Gastroesophageal sphincter (tissue), 4 donors: ENCODE results near the gene GPR42. TPM values are rescaled to one million over a fixed set of nuclear protein-coding genes. Genes with fewer than 3 reads are reported as not detected.

ENCODE experiments used
- ATAC-seq: fragments of 150-250 bp; one replicate; pipeline ENCODE4 v1.9.1; 2016; ENCODE audit warnings: mild to moderate bottlenecking, moderate library complexity
- H3K27ac ChIP-seq, 4 donors: fragments of 200-600 bp; sonication (generic) in 3 of 4; 1 replicate in 3 of 4; 2 replicates in 1 of 4; pipeline ENCODE4 v1.5.1; 2016 to 2019
- H3K27me3 ChIP-seq: fragments of 200-600 bp; sonication (generic); one replicate; pipeline ENCODE4 v1.5.1; 2019
- H3K36me3 ChIP-seq, 2 donors: fragments of 200-600 bp; sonication (generic); one replicate each; pipeline ENCODE4 v1.5.1; 2019; ENCODE audit warnings: control low read depth in 1 of 2
- H3K4me1 ChIP-seq, 3 donors: fragments of 200-600 bp; sonication (generic); 1 replicate in 2 of 3; 2 replicates in 1 of 3; pipeline ENCODE4 v1.5.1; 2016 to 2019; ENCODE audit warnings: control low read depth in 2 of 3
- H3K4me3 ChIP-seq, 2 donors: fragments of 200-600 bp; sonication (generic); one replicate each; pipeline ENCODE4 v1.5.1; 2019; ENCODE audit warnings: mild to moderate bottlenecking in 1 of 2, moderate library complexity in 1 of 2
- H3K9me3 ChIP-seq, 3 donors: fragments of 200-600 bp; sonication (generic); one replicate each; pipeline ENCODE4 v1.5.1; 2017 to 2019; ENCODE audit warnings: control low read depth in 2 of 3
- CTCF ChIP-seq, 4 experiments: fragments of 200-600 bp in 2 of 4; fragments of 450-650 bp in 2 of 4; sonication (generic) in 1 of 4; IDR thresholded peaks; one replicate each; pipeline ENCODE4 v1.5.1; 2017 to 2019; ENCODE audit warnings: antibody characterized with exemption in 4 of 4, mild to moderate bottlenecking in 2 of 4, moderate library complexity in 2 of 4
- EP300 ChIP-seq: sonication (generic); formaldehyde crosslinking; IDR thresholded peaks from one replicate; pipeline ENCODE4 v1.6.1; 2017; ENCODE audit warnings: antibody characterized with exemption, mild to moderate bottlenecking
- POLR2A ChIP-seq, 2 donors: fragments of 450-650 bp; IDR thresholded peaks; one replicate each; pipeline ENCODE4 v1.6.1; 2017; ENCODE audit warnings: antibody characterized with exemption in 2 of 2, mild to moderate bottlenecking in 2 of 2, moderate library complexity in 1 of 2
- POLR2AphosphoS5 ChIP-seq: sonication (generic); formaldehyde crosslinking; IDR thresholded peaks from one replicate; pipeline ENCODE4 v1.6.1; 2017; ENCODE audit warnings: antibody characterized with exemption
- WGBS, 2 donors: methylation state at CpG; one replicate each; pipeline ENCODE4 v1.1.5; 2018; ENCODE audit warnings: low coverage in 1 of 2; 5-methylcytosine and 5-hydroxymethylcytosine counted together
- total RNA-seq, 4 donors: library from RNA; depleted of rRNA; stranded (reverse); fragments of >200 nt; gene quantifications; one replicate each; pipeline ENCODE4 v1.1.0, GENCODE V29; 2016

Gene GPR42
- total RNA-seq, 4 donors from 2014 or later, result not detected

DNA sequence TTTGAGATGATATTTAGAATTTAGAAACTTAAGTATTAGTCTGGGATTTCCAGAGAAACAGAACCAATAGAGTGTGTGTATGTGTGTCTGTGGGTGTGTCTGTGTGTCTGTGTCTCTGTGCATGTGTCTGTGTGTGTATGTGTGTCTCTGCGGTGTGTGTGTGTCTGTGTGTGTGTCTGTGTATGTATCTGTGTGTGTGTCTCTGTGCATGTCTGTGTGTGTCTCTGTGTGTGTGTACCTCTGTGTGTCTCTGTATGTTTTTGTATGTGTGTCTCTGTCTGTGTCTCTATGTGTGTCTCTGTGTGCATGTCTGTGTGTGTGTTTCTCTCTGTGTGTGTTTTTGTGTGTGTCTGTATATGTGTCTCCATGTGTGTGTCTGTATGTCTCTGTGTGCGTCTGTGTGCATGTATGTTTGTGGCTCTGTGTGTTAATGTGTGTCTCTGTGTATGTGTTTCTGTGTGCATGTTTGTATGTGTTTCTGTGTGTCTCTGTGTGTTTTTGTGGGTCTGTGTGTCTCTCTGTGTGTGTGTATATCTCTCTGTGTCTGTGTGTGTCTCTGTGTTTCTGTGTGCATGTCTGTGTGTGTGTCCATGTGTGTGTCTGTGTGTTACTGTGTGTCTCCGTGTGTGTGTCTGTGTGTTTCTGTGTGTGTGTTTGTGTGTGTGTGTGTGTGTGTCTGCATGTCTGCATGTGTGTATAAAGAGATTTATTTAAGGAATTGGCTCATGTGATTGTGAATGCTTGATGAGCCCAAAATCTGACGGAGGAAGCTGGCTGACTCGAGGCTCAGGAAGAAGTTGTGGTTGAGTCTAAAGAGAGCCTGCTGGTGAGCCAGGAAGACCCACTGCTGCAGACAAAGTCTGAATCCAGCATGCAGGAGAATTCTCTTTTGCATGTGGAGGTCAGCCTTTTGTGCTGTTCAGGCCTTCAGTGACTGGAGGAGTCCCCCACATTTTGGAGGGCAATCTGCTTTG lies 22.2 kb downstream of the GPR42 start:
- no peak for TF ChIP-seq CTCF (IDR thresholded peaks at IDR 0.05)
- no peak for TF ChIP-seq EP300
- TF ChIP-seq POLR2A (IDR thresholded peaks at IDR 0.05), result no peak
- TF ChIP-seq POLR2AphosphoS5, result no peak
- ATAC-seq, result no peak
- WGBS, 2 donors, result 52 to 100% methylated on average over 2 to 5 of the region's 5 CpGs

DNA sequence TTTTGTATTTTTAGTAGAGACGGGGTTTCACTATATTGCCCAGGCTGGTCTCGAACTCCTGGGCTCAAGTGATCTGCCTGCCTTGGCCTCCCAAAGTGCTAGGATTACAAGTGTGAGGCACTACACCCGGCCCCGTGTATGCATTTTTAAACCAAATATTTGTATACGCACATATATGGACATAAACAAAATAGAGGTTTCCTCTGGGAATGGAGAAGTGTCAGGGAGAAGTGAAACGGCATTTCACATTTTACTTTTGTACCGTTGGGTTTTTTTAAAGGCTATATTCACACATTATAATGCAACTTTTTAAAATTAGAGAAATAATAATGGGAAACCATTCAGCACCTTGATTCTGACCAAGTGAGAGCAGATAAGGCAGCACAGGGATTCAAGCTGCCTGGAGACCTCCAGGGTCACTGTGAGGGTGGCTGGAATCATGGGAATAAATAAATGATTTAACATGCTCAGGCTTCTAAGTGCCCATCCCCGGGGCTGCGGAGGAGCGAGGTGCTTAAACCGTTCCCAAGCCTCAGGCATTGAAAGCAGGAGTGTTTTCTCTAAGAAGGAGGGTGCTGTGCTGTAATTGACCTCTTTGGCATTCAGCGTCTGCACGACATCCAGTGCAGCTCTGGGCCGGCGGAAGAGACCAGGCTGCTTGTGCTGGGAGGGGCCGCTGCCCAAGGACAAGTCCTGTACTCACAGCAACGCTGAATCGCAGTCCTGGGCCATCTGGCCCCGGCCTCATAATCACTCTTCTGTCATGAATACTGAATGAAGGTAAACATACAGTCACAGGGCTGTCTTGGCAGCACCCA lies 24.7 kb downstream of the GPR42 start:
- no peak for ATAC-seq
- H3K36me3 ChIP-seq, result no peaks in the 10 kb centered on the region
- no peak overlapping the region for H3K4me3 ChIP-seq
- no peak overlapping the region for H3K27ac ChIP-seq
- WGBS, 2 donors, result 29 to 37% methylated on average over 11 to 13 of the region's 19 CpGs
- H3K4me1 ChIP-seq, result no peaks in the 10 kb centered on the region
- TF ChIP-seq EP300 (no peak), POLR2AphosphoS5 (no peak), POLR2A (IDR thresholded peaks at IDR 0.05) (no peak), CTCF (IDR thresholded peaks at IDR 0.05) (no peak)
- no peaks in the 10 kb centered on the region for H3K9me3 ChIP-seq
- H3K27me3 ChIP-seq, result peaks cover 27% of the 10 kb centered on the region

More for the DNA sequence above, 22.2 kb downstream of the GPR42 start:
- no peak overlapping the region for H3K27ac ChIP-seq
- no peaks in the 10 kb centered on the region for H3K9me3 ChIP-seq
- H3K36me3 ChIP-seq, result no peaks in the 10 kb centered on the region
- H3K27me3 ChIP-seq, result peaks cover 18% of the 10 kb centered on the region
- H3K4me1 ChIP-seq, result no peaks in the 10 kb centered on the region
- no peak overlapping the region for H3K4me3 ChIP-seq

DNA sequence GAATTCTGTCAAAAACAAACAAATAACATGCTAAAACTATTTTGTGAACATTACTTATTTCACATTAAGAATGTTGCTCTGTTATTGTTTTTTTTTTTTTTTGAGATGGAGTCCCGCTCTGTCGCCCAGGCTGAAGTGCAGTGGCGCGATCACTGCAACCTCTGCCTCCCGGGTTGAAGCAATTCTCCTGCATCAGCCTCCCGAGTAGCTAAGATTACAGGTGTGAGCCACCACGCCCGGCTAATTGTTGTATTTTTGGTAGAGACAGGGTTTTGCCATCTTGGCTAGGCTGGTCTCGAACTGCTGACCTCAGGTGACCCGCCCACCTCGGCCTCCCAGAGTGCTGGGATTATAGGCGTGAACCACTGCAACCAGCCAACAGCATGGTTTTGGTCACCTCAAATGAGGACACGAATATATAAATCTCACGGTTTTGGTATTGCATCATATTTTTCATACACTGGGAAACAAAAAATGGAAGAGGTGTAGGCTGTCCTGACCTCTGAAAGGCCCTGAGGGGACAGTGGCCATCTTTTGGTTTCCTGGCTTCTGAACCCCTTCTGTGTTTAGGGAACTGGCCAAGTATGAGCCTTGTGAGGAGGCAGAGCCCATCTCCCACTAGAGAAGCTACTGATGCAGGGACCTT lies 25.5 kb downstream of the GPR42 start:
- Histone ChIP-seq H3K36me3 (no peaks in the 10 kb centered on the region), H3K4me1 (no peaks in the 10 kb centered on the region), H3K4me3 (no peak overlapping the region), H3K9me3 (no peaks in the 10 kb centered on the region), H3K27ac (no peak overlapping the region), H3K27me3 (peaks cover 27% of the 10 kb centered on the region)
- 65 to 91% methylated on average over 4 to 9 of the region's 14 CpGs for WGBS, 2 donors
- TF ChIP-seq POLR2A (IDR thresholded peaks at IDR 0.05), result no peak
- no peak for TF ChIP-seq EP300
- no peak for TF ChIP-seq CTCF (IDR thresholded peaks at IDR 0.05)
- TF ChIP-seq POLR2AphosphoS5, result no peak
- no peak for ATAC-seq

DNA sequence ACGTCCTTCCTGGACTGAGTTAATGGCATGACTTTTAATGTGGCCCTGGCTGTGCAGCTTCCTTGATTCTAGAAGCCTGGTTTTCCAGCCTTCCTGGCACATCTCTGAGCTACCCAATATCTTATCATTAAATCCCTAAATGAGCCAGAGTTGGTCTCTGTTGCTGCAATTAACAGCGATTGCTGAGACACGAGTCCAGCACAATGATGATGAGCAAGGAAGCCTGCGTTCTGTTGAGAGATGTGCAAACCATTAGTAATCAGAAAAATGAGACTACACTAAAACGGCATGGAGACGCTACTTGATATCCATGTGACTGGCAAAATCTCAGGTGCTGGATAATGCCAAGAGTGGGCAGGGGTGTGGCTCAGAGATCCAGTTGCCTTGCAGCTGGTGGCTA lies 26.2 kb downstream of the GPR42 start:
- H3K4me3 ChIP-seq, result no peak overlapping the region
- 67 to 77% methylated on average over 4 to 6 of the region's 6 CpGs for WGBS, 2 donors
- no peak overlapping the region for H3K27ac ChIP-seq
- no peak for ATAC-seq
- H3K9me3 ChIP-seq, result no peaks in the 10 kb centered on the region
- H3K36me3 ChIP-seq, result no peaks in the 10 kb centered on the region
- H3K27me3 ChIP-seq, result peaks cover 27% of the 10 kb centered on the region
- H3K4me1 ChIP-seq, result no peaks in the 10 kb centered on the region
- TF ChIP-seq CTCF (IDR thresholded peaks at IDR 0.05) (no peak), EP300 (no peak), POLR2A (IDR thresholded peaks at IDR 0.05) (no peak), POLR2AphosphoS5 (no peak)
